GM21786 (cell line): ENCODE data around the gene TMEM54.

ENCODE experiments used
- ATAC-seq: cut with Tn5 transposase; IDR thresholded peaks from one replicate; pipeline ENCODE4 v1.9.1; 2021; ENCODE audit not compliant: unreplicated experiment

TMEM54 gene

GRCh38 chr1:32881871-32882850 is 19.0 kb downstream of the TMEM54 start:
- no peak for ATAC-seq

GRCh38 chr1:32881291-32881690 is 19.9 kb downstream of the TMEM54 start:
- no peak for ATAC-seq

DNA sequence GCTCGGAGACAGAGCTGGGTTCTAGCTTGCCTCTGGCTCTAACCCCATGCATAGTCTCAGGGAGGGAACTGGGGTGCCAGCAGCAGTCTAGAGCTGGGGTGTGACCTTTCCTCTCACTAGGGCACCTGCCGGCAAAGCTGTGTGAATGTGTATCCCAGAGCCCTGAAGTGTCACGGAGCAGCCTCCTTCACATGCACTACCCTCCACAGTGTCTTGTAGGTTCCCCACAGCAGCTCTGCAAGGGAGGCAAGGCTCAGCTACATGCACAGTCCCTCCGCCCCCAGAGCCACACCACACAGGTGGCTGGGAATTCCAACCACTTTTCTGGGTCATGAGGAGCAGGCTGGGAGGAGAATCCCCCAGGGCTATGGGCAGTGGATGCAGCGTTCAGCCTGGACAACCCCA is 22.6 kb downstream of the TMEM54 start:
- ATAC-seq: no peak

DNA sequence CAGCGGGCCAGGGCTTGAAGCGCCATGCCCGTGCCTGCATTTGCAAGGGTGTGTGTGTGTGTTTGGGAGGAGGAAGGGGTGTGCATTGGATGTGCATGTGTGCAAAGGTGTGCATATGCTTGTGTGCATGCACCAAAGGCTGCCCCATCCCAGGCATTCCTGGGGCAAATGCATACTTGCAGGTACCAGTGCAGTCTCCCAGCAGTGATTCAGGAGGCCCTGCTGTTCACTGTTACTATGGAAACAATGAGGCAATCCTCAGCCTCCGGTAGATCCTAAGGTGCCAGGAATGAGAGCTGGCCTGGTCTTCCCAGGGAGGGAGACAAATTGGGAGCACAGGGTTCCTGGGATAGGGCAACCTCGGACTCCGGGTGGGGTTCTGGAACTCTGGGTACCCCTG is 23.0 kb downstream of the TMEM54 start:
- no peak for ATAC-seq

DNA sequence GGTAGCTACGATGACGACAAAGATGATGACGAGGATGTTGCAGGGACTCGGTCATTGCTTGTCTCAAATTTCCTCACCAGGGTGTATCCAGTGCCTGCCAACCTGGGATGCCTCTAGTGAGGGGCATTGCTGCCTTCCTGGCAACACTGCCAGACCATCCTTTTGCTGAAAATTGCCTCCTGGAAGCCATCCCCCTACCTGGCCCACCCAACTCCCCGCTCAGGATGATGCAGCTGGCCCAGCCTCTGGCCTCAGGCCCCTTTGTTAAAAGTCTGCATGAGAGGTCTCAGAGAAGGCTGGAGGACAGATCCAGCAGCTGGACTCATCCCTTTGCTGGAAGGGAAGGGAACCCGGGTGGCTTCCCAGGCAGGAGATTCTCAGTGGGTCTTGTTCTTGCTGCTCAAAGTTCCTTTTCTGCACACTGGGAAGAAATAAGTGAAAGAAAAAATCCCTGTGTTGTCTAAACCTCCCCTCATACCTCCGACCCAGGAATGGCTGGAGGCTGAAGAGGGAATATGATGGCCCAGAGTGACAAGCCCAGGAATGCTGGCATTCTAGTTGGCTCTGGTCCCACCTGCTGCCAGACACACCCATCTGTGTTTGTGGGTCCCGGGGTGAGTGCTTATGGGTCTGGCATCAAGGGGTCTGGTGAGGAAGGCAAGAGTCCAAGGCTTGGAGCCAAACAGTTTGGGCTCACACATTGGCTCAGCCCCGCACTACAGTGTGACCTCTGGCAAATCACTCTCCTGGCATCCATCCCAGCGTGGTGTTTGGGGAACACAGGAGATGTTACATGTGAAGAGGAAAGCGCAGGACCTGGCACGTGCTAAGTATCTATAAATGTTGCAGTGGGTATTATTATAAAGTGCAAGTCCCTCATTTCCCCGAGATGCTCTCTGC is 23.7 kb downstream of the TMEM54 start:
- ATAC-seq: no peak

GRCh38 chr1:32876341-32877210 is 24.6 kb downstream of the TMEM54 start:
- ATAC-seq: no peak

GRCh38 chr1:32874860-32875752 is 26.1 kb downstream of the TMEM54 start:
- no peak for ATAC-seq

DNA sequence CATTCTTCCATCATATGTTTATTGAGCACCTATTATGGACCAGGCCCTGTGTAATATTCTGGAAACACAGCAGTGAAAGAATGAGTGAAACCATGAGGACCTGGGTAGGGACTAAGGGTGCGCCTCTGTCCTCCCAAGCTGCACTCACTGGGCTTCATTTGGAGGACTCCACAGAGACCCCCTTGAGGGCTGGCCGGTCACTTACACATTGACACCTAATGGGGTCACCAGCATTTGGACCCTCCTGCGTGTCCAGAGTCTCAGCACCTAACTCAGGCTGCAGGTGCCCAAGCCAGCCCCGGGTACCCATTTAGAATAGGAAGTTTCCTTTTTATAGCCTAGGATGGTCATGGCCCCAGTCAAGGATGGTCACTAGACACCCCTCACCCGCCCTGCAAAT is 27.7 kb downstream of the TMEM54 start:
- no peak for ATAC-seq

- ATAC-seq: no peak
Measured at GRCh38 chr1:32872192-32872460, 29.1 kb downstream of the TMEM54 start.

- ATAC-seq: no peak
Measured at GRCh38 chr1:32871364-32872191, 29.6 kb downstream of the TMEM54 start.

DNA sequence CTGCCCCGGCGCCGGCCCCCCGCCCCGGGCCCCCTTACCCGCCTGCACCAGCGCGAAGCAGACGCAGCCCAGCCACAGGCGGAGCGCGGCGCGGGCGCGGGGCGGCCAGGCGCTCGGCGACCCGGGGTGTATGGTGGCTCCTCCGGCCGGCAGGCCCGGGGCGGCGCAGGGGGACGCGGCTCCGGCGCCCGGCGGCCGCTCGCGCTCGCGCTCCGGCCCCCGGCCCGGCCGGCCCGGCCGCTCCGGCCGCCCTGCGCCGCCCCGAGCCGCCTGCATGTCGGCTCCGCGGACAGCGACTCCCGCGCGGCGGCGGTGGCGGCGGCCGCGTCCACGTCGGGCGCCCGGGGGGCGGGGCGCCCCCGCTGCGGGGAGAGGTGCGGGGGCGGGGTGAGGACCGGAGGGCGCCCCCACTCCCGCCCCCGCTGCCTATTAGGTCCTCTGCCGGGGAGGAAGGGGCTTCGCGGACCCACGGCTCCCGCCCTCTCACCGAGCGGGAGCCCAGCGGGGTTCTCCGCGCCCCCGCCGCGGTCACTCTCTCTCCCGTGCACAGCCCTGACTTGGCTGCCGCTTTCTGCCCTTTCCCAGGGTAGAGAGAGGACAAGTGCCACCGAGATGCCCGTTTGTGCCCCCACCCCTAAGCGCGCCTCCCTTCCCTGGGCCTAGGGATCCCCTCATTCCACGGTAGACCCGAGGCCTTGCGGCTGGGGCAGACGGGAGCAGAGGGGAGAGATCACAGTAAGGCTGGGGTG is 30.4 kb downstream of the TMEM54 start, which contains the start of gene FNDC5:
FNDC5 (minus strand) TSS at position 298 of the 749 bp plus-strand sequence.
- no peak for ATAC-seq

- ATAC-seq: no peak
Measured at GRCh38 chr1:32869923-32870614, 31.1 kb downstream of the TMEM54 start.

DNA sequence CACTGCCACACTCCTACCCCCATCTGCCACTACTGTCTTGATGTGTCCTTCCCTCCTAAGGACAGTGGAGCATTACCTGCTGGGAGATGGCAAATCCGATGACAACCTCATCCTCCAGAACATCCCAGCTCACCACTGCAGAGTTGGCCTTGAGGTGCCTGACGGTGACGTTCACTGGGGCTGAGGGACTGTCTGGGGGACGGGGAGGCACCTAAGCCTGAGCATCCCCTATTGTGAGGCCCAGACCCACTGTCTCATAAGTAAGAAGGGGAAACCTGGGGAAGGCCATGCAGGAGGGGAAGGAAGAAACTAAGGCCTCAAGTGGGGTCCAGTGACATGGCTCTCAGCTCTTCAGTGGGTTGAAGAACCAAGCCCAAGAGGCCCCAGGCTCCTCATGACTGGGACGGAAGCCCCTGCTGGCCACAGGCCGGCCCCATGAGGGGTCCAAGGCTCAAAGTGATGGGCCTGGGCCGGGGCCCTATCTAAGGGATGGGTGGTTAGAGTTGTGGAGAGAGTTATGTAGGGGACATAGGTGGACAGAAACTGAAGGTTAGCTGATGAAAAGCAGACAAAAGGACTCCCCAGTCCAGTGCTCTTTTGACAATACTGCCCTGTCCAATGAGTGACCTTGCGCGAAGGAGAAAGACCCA is 32.3 kb downstream of the TMEM54 start:
- no peak for ATAC-seq

- ATAC-seq: no peak
Measured at GRCh38 chr1:32868085-32868484, 33.1 kb downstream of the TMEM54 start.

DNA sequence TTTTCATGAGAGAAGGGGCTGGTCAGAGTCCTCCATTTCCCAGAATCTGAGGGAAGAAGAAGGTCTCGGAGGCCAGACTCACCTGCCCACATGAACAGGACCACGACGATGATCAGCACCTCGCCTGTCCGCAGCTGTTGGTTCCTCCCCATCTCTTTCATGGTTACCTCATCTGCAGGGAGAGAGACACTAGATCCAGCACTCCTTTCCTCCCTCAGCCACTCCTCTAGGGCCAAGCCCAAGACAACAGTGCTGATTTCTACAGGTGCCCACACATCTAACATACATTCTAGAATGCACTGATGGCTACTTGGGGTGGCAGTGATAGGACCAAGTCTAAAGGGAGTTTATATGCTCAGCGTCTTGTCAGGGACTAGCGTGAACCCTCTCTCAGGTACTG is 33.5 kb downstream of the TMEM54 start:
- no peak for ATAC-seq

GRCh38 chr1:32867151-32867550 is 34.0 kb downstream of the TMEM54 start:
- ATAC-seq: no peak
